GM21786 (cell line): ENCODE measurements around the gene ATRN.

Experiments
- ATAC-seq: cut with Tn5 transposase; IDR thresholded peaks from one replicate; pipeline ENCODE4 v1.9.1; 2021; ENCODE audit not compliant: unreplicated experiment

Gene ATRN

DNA sequence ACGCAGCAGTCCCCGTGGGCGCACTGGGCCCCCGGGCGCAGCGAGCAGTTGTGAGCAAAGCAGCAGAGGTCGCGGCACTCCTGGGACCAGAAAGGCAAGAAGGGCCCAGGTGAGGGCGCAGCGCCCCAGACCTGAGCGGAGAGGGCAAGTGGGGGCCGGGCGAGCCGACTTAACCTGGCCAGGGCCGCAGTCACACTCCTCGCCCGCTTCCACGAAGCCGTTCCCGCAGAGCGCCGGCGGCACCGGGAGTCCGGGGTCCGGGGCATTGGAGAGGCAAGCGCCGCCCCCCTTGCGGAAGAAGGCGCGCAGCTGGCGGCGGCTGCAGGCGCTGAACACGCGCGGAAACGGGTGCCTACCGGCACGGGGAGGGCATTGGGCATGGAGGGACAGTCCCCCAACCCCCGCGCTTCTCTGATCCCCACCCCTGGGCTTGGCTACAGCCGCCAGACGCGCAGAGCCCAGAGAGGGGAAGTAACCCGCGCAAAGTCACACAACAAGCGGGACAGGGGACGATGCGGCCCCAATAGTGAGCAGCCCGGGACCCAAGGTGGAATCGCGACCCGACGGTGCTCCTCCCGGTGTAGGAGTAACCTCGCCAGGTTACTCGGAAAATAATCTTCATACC, 201.8 kb downstream of the ATRN start:
- ATAC-seq: no peak

GRCh38 chr20:3673221-3674070, 202.6 kb downstream of the ATRN start:
- ATAC-seq: no peak

DNA sequence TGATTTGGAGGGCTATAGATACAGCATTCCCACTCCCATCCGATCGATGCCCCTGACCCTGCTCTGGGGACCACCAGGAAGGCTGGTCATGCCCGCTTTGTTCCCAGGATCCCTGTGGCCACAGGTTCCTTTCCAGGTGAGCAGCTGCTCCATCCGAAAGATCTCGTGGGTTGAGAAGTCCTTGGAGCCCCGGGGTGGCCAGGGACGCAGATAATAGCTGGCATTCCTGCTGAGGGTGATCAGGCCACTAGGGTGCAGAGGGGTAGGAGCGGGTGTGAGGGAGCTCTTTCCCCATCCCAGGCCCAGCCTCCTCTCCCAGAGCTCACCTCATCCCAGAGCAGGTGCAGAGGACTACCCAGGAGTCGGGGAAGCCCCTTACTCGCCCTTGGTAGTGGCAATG, 203.6 kb downstream of the ATRN start:
- no peak for ATAC-seq

DNA sequence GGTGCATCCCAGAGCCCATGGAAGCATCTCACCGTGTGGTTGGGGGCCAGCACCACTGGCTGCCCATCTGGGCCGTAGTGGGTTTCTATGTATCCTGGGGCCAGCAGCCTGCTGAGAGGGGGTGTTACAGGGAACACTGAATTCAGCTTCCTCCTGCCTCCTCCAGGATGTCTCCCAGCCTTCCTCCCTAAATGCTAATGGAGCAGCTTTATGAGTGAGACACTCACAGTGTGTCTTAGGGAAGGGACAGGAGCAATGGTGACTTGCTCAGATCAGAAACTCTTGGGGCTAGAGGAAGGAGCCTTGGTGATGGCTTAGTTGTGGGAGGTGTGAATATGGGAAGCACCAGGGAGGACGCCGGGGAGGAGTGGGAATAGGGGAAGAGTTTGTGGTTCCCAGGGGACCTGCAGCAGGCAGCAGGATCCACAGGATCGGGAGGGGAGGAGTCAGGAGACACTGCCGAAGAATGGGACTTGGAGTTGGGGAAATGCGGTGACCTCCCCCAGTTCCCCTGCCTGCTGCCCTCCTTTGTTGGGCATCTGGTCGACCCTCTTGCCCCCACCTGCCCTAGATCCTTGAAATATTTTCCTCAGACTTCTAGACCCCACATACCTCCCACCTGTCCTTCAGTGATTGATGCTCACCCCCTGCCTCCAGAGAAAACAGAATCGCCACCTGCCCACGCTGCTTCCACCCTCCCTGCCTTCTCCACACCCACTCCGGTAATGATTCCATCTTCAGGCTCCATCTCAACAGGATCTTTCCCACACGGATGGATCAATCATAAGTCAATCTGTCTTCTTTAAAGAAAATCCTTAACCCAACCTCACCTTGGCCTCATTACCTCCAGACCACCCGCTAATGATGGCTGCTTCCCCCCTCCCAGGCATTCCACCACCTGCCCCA, 204.4 kb downstream of the ATRN start:
- ATAC-seq: no peak

DNA sequence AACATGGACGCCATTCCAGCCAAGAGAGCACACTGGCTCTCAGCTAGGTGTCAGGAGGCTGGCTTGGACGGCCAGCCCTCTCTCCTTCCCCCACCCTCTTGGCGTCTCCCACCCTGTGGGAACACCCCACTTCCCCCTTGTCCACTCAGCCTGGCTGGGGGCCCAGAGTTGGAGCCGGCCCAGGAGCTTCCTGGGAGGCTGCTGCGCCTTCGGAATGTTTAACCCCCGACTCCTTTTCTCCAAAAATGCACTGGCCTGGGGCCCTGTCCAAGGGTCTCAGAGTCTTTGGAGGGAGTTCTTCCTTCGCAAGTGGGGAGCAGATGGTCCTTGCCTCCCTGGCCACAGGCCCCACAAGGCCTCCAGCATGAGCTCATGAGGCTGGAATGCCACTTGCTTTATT, 206.9 kb downstream of the ATRN start:
- no peak for ATAC-seq

- no peak for ATAC-seq
Observed at GRCh38 chr20:3678198-3678597, 207.4 kb downstream of the ATRN start.

GRCh38 chr20:3678856-3679720, 208.3 kb downstream of the ATRN start:
- no peak for ATAC-seq

- no peak for ATAC-seq
Observed at GRCh38 chr20:3679749-3680700, 209.2 kb downstream of the ATRN start.

GRCh38 chr20:3680701-3681351, 210.0 kb downstream of the ATRN start:
- no peak for ATAC-seq

- no peak for ATAC-seq
Observed at GRCh38 chr20:3681352-3681930, 210.6 kb downstream of the ATRN start.

GRCh38 chr20:3681931-3682781, 211.3 kb downstream of the ATRN start, which contains the start of gene ADAM33:
Gene ADAM33 (minus strand): TSS chr20:3682010. CDS start chr20:3682004, 6 bp downstream.
- ATAC-seq: no peak

DNA sequence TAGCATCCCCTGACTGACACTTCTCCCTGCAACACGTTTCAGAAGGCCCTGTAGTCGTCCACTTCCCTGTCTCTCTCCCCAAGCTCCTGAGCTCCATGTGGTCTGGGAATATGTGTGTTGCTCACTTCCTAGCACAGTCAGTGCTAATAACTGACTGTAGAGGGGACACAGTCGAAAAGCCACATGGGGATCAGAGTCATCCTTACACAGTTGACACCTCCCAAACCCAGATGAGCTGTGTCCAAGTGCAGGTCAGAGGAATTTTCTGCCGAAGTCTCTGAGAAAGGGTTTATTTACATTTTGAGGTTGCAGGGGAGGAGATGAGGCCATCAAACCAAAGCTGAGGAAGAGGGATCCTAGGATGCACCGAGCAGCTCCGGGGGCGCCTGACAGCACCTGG, 214.5 kb downstream of the ATRN start:
- ATAC-seq: no peak

DNA sequence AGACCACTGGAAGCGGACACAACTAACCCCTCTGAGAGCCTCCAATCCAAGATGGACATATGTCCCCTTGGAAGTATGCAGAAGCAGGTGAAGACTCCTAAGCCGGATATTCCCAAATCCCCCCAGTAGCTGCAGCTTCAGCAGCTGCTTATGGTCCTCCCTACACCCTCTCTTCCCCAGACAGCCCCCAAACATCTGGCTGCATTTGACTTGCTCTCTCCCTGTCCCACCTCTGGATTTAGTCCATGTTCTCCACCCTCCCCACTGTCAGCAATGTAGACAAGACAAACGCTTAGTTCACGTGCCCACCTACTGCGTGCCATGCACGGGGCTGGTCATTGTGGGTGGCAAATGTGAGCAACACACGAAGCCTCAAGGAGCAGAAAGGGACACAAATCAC, 215.6 kb downstream of the ATRN start:
- no peak for ATAC-seq

DNA sequence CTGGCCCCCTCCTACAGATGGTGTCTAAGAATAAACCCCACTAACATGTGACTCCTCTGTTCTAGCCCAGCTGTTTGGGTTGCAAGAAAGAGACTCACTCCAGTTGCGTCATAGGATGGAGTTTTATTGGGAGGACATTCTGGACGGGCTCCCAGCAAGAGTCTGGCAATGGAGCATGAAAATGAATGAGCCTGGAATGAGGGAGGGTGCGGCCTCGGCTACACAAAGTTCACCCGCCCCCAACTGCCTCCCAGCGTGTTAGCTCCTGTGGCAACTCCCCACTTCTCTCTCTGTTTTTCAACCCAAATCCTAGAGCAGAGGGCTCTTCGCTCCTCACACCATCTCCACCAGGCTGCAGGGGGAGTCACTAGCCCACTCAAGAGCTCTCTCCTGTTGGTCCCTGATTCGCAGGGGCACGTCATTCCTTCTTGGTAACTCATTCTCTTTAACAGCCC, 216.1 kb downstream of the ATRN start:
- ATAC-seq: no peak

DNA sequence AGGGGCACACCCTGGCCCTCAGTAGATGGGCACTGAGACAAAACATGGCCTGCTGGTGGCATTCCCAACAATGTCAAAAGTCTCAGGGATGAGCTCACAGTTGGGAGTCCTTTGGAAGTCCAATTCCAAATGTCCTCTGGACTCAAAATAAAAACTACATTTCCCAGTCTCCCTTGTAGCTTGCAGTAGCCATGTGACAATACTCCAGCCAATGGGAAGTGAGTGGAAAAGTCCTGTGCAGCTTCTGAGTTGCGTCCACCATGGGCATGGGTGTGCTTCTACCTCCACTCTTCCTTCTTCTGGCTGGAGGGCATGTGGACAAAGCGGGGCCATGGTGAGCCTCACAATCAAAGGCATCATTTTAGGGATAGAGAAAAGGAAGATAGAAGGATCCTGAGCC, 216.8 kb downstream of the ATRN start:
- ATAC-seq: no peak

GRCh38 chr20:3689978-3690377, 219.2 kb downstream of the ATRN start:
- ATAC-seq: no peak

GRCh38 chr20:3690413-3690812, 219.6 kb downstream of the ATRN start:
- no peak for ATAC-seq

DNA sequence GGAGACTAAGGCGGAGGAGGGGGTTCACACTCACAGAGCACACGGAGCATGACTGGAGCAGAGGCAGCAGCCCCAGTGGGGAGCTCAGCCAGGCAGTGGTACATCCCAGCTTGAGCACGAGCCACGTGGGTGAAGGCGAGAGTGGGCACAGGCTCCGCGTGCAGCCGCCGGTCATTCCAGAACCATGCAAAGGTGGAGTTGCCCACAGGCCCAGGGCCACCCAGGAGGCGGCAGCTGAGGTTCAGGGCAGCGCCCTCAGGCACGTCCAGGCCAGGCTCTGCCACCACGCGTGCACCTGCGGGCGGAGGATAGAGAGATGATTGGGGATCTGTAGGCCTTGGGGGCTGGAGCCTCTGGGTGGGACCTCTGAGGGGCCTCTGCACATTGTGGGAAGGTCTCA, 220.5 kb downstream of the ATRN start:
- no peak for ATAC-seq
